GM23248 (cell line): ENCODE results near the gene SPOPL. TPM values are rescaled to one million over a fixed set of nuclear protein-coding genes. Genes with fewer than 3 reads are reported as not detected.
"Not testable (repeated sequence)": the region's sequence is repeated elsewhere in the genome, so short reads cannot be mapped to it uniquely, and the experiment has no call there.

ENCODE experiments used
- DNase-seq: peaks from one replicate; pipeline ENCODE4 v3.0.0-alpha.2; 2015
- H2AFZ ChIP-seq: fragments of 200-600 bp; sonication (generic); 2 replicates; pipeline ENCODE4 v1.6.1; 2016; ENCODE audit warnings: antibody characterized with exemption
- H3F3A ChIP-seq: fragments of 200-600 bp; sonication (generic); 2 replicates; pipeline ENCODE4 v1.6.1; 2016; ENCODE audit warnings: mild to moderate bottlenecking, antibody characterized with exemption, mixed run types; ENCODE audit not compliant: insufficient read depth
- H3K27ac ChIP-seq: fragments of 200-600 bp; sonication (generic); 2 replicates; pipeline ENCODE4 v1.5.1; 2016; ENCODE audit warnings: mild to moderate bottlenecking
- H3K27me3 ChIP-seq: fragments of 200-600 bp; sonication (generic); replicated peaks from 2 replicates; pipeline ENCODE4 v1.6.1; 2016; ENCODE audit warnings: mild to moderate bottlenecking; ENCODE audit not compliant: insufficient read depth
- H3K36me3 ChIP-seq: fragments of 200-600 bp; sonication (generic); 2 replicates; pipeline ENCODE4 v1.6.1; 2016; ENCODE audit warnings: low read depth, mild to moderate bottlenecking
- H3K4me1 ChIP-seq: fragments of 200-600 bp; sonication (generic); 2 replicates; pipeline ENCODE4 v1.6.1; 2016; ENCODE audit warnings: mild to moderate bottlenecking; ENCODE audit not compliant: insufficient read depth
- H3K4me2 ChIP-seq: fragments of 200-600 bp; sonication (generic); one replicate; pipeline ENCODE4 v1.6.1; 2016; ENCODE audit warnings: mild to moderate bottlenecking; ENCODE audit not compliant: unreplicated experiment
- H3K4me3 ChIP-seq: fragments of 200-600 bp; sonication (generic); 2 replicates; pipeline ENCODE4 v1.5.1; 2016; ENCODE audit warnings: mild to moderate bottlenecking
- H3K79me2 ChIP-seq: fragments of 200-600 bp; sonication (generic); 2 replicates; pipeline ENCODE4 v1.6.1; 2016; ENCODE audit warnings: mild to moderate bottlenecking; ENCODE audit not compliant: insufficient read depth
- H3K9ac ChIP-seq: fragments of 200-600 bp; sonication (generic); 2 replicates; pipeline ENCODE4 v1.6.1; 2016; ENCODE audit warnings: mild to moderate bottlenecking
- H3K9me2 ChIP-seq: fragments of 200-600 bp; sonication (generic); 2 replicates; pipeline ENCODE4 v1.6.1; 2016; ENCODE audit warnings: mixed run types, mild to moderate bottlenecking, moderate library complexity; ENCODE audit not compliant: insufficient read depth
- H3K9me3 ChIP-seq: fragments of 200-600 bp; sonication (generic); one replicate; pipeline ENCODE4 v1.6.1; 2017; ENCODE audit warnings: low read depth
- H4K20me1 ChIP-seq: fragments of 200-600 bp; sonication (generic); 2 replicates; pipeline ENCODE4 v1.6.0; 2016; ENCODE audit not compliant: insufficient read depth
- EZH2 ChIP-seq: fragments of 200-600 bp; sonication (generic); IDR thresholded peaks from 2 replicates; pipeline ENCODE4 v1.6.1; 2018; ENCODE audit warnings: antibody characterized with exemption, mild to moderate bottlenecking; ENCODE audit not compliant: insufficient read depth, poor library complexity, severe bottlenecking
- EZH2phosphoT487 ChIP-seq: fragments of 200-600 bp; sonication (generic); IDR thresholded peaks from 2 replicates; pipeline ENCODE4 v1.6.1; 2018; ENCODE audit warnings: antibody characterized with exemption, moderate library complexity, mild to moderate bottlenecking, low read depth; ENCODE audit not compliant: insufficient read depth
- WGBS, 2 experiments: methylation state at CpG; one replicate each; pipeline ENCODE4 v1.1.6; 2015 to 2017; ENCODE audit warnings: low lambda C conversion rate in 2 of 2, low coverage in 1 of 2; ENCODE audit errors: missing lambda C conversion rate in 2 of 2; 5-methylcytosine and 5-hydroxymethylcytosine counted together
- in situ Hi-C: fragments of 300-500 bp; cut with MboI; formaldehyde crosslinking; loops from 2 replicates; pipeline ENCODE4 v1.15.0; 2020
- polyA plus RNA-seq: library from polyadenylated mRNA; unstranded; fragments of >200 nt; fragmentation: Nextera tagmentation; extraction: Ambion mirVana; gene quantifications from 2 replicates; pipeline ENCODE4 v1.2.1, GENCODE V29; 2016
- total RNA-seq: library from RNA; depleted of rRNA; stranded (reverse); fragments of >200 nt; shearing (Covaris generic); gene quantifications from 2 replicates; pipeline ENCODE4 v1.2.3, GENCODE V29; 2014

Gene SPOPL
- total and polyA plus RNA-seq, 2 experiments from 2014 or later: 3.6 to 12.0 TPM

DNA sequence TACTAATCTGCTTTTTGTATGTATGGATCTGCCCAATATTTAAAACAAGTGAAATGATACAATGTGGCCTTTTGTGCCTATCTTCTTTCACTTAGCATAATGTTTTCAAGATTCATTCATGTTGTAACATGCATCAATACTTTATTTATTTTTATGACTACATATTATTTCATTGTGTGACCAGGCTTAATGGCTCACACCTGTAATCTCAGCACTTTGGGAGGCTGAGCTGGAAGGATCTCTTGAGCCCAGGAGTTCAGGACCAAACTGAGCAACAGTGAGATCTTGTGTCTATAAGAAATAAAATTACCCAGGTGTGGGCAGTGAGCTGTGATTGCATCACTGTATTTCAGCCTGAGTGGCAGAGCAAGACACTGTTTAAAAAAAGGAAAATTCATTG lies 33.2 kb downstream of the SPOPL start:
- no peaks in the 10 kb centered on the region for H3K9me2 ChIP-seq
- in situ Hi-C loops: no loop called here
- H2AFZ ChIP-seq: no peak overlapping the region
- no peaks in the 10 kb centered on the region for H3K4me1 ChIP-seq
- H3K9me3 ChIP-seq: no peaks in the 10 kb centered on the region
- H3K4me3 ChIP-seq: no peak overlapping the region
- H4K20me1 ChIP-seq: peaks cover 4% of the 10 kb centered on the region
- H3K27me3 ChIP-seq: no peaks in the 10 kb centered on the region
- H3K9ac ChIP-seq: no peak overlapping the region
- no peaks in the 10 kb centered on the region for H3K36me3 ChIP-seq
- TF ChIP-seq EZH2 (no peak), EZH2phosphoT487 (no peak)
- DNase-seq: no peak
- H3F3A ChIP-seq: no peaks in the 10 kb centered on the region
- H3K4me2 ChIP-seq: no peak overlapping the region
- H3K79me2 ChIP-seq: peaks cover 90% of the 10 kb centered on the region
- no peak overlapping the region for H3K27ac ChIP-seq

DNA sequence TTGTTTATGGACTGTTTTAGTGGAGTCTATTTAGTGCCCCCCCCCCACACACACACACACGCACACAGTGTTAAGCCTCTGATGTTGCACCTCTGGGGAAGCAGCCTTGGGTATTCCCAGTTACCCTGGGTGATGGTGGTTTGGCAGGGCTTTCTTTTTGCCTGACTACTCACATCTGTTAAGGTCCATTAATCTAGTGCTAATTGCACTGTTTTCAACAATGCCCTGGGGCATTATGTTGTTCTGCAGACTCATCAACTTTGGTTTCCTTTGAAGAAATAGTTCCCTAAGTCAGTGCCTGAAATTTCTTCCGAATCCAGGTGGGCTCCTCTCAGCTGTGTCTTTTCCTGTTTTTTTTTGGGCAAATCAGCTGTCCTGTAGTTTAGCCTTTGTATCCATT lies 34.7 kb downstream of the SPOPL start:
- Histone ChIP-seq H3K9ac (no peak overlapping the region), H3K79me2 (peaks cover 85% of the 10 kb centered on the region), H3K9me3 (no peaks in the 10 kb centered on the region), H3F3A (no peaks in the 10 kb centered on the region), H3K4me1 (no peaks in the 10 kb centered on the region), H4K20me1 (no peaks in the 10 kb centered on the region), H3K4me2 (no peak overlapping the region), H2AFZ (no peak overlapping the region), H3K4me3 (no peak overlapping the region), H3K9me2 (no peaks in the 10 kb centered on the region), H3K27ac (no peak overlapping the region), H3K36me3 (no peaks in the 10 kb centered on the region), H3K27me3 (no peaks in the 10 kb centered on the region)
- TF ChIP-seq EZH2phosphoT487: no peak
- no peak for TF ChIP-seq EZH2
- 71 to 79% methylated on average over 2 of the region's 2 CpGs for WGBS, 2 experiments
- peak; percentile 13 for DNase-seq
- in situ Hi-C loops: no loop called here

DNA sequence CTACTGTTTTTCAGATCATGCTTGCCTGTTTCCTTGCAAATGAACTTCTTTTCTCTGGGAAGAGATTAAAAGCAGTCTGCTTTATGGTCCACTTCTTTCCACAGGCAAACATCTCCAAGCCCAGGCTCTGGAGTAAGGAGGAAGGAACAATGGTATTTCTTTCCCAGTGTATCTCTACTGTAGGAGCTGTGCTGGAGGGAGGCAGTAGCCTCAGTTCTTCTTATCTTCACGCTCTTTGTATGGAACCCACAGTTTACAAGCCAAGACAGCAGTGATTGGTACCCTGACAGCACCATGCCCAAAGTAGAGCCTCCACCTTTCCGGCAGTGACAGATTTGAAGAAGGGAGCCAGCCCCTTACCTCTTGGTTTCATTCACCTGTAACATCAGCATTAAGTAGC lies 35.2 kb downstream of the SPOPL start:
- no peak overlapping the region for H2AFZ ChIP-seq
- H3K9ac ChIP-seq: no peak overlapping the region
- no peak overlapping the region for H3K4me2 ChIP-seq
- H3K27me3 ChIP-seq: no peaks in the 10 kb centered on the region
- H3K9me2 ChIP-seq: no peaks in the 10 kb centered on the region
- no peak overlapping the region for H3K27ac ChIP-seq
- H4K20me1 ChIP-seq: no peaks in the 10 kb centered on the region
- H3K36me3 ChIP-seq: no peaks in the 10 kb centered on the region
- H3K4me3 ChIP-seq: no peak overlapping the region
- in situ Hi-C loops: no loop called here
- H3K9me3 ChIP-seq: no peaks in the 10 kb centered on the region
- peaks cover 85% of the 10 kb centered on the region for H3K79me2 ChIP-seq
- no peak for DNase-seq
- TF ChIP-seq EZH2 (no peak), EZH2phosphoT487 (no peak)
- no peaks in the 10 kb centered on the region for H3F3A ChIP-seq
- H3K4me1 ChIP-seq: no peaks in the 10 kb centered on the region
- 94 to 100% methylated on average over 2 of the region's 2 CpGs for WGBS, 2 experiments

GRCh38 chr2:138537170-138537915 lies 35.8 kb downstream of the SPOPL start:
- Histone ChIP-seq H3K4me1 (no peaks in the 10 kb centered on the region), H3F3A (no peaks in the 10 kb centered on the region), H3K27me3 (no peaks in the 10 kb centered on the region), H3K4me3 (no peak overlapping the region), H3K9me2 (no peaks in the 10 kb centered on the region), H3K9ac (no peak overlapping the region), H3K79me2 (peaks cover 87% of the 10 kb centered on the region), H3K4me2 (no peak overlapping the region), H2AFZ (no peak overlapping the region), H4K20me1 (no peaks in the 10 kb centered on the region), H3K9me3 (no peaks in the 10 kb centered on the region), H3K27ac (no peak overlapping the region), H3K36me3 (no peaks in the 10 kb centered on the region)
- DNase-seq: no peak
- TF ChIP-seq EZH2phosphoT487 (no peak), EZH2 (no peak)
- whole genome bisulfite sequencing, 2 experiments: 92 to 95% methylated on average over 12 of the region's 12 CpGs
- in situ Hi-C loops: no loop called here

DNA sequence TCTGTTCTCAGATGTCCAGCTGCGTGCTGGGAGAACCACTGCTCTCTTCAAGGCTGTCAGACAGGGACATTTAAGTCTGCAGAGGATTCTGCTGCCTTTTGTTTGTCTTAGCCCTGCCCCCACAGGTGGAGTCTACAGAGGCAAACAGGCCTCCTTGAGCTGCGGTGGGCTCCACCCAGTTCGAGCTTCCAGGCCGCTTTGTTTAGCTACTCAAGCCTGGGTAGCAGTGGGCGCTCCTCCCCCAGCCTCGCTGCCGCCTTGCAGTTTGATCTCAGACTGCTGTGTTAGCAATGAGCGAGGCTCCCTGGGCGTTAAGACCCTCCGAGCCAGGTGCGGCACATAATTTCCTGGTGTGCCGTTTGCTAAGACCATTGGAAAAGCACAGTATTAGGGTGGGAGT lies 42.6 kb downstream of the SPOPL start:
- H2AFZ ChIP-seq, H3K27ac ChIP-seq, H3K4me3 ChIP-seq, H3K9me3 ChIP-seq, H3K27me3 ChIP-seq, DNase-seq, H4K20me1 ChIP-seq, H3K4me2 ChIP-seq, H3K36me3 ChIP-seq, H3K4me1 ChIP-seq, H3K9ac ChIP-seq, H3K9me2 ChIP-seq, in situ Hi-C loops, H3F3A ChIP-seq: not testable (repeated sequence)
- peaks cover 72% of the 10 kb centered on the region for H3K79me2 ChIP-seq
- WGBS, 2 experiments: 93 to 94% methylated on average over 12 of the region's 12 CpGs
